Mammary epithelial cell (primary cell): ENCODE measurements around the gene DENND6B.

ENCODE experiments used
- EZH2 ChIP-seq: IDR thresholded peaks from 2 replicates; pipeline ENCODE4 v1.6.1; 2012; ENCODE audit warnings: low read length, inconsistent platforms, borderline replicate concordance
- TF ChIP-seq, protein P1 (sequence below), 2 donors: IDR thresholded peaks in 1 of 2; conservative IDR thresholded peaks in 1 of 2; 2 replicates each; pipeline ENCODE4 v1.5.1; 2011 to 2012; ENCODE audit warnings: inconsistent platforms in 2 of 2, low read length in 2 of 2, mild to moderate bottlenecking in 2 of 2, control low read depth in 1 of 2, low read depth in 1 of 2; ENCODE audit not compliant: insufficient read depth in 1 of 2; ENCODE audit errors: extremely low read depth in 1 of 2

- no peak for TF ChIP-seq EZH2
- TF ChIP-seq, protein P1, sequence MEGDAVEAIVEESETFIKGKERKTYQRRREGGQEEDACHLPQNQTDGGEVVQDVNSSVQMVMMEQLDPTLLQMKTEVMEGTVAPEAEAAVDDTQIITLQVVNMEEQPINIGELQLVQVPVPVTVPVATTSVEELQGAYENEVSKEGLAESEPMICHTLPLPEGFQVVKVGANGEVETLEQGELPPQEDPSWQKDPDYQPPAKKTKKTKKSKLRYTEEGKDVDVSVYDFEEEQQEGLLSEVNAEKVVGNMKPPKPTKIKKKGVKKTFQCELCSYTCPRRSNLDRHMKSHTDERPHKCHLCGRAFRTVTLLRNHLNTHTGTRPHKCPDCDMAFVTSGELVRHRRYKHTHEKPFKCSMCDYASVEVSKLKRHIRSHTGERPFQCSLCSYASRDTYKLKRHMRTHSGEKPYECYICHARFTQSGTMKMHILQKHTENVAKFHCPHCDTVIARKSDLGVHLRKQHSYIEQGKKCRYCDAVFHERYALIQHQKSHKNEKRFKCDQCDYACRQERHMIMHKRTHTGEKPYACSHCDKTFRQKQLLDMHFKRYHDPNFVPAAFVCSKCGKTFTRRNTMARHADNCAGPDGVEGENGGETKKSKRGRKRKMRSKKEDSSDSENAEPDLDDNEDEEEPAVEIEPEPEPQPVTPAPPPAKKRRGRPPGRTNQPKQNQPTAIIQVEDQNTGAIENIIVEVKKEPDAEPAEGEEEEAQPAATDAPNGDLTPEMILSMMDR (conservative IDR thresholded peaks at IDR 0.05 in 1 of 2, IDR thresholded peaks at IDR 0.05 in 1 of 2; ENCODE audit: extremely low read depth in 1 of 2, insufficient read depth in 1 of 2, low read depth in 1 of 2, low read length in 2 of 2) = no peak
These were observed 16.7 kb upstream of the DENND6B start for GRCh38 chr22:50343541-50343935.
